HG03103 (cell line): ENCODE measurements around the gene GFRA1.
"Not testable (repeated sequence)": the region's sequence is repeated elsewhere in the genome, so short reads cannot be mapped to it uniquely, and the experiment has no call there.

Source experiments
- ATAC-seq: cut with Tn5 transposase; IDR thresholded peaks from one replicate; pipeline ENCODE4 v1.9.1; 2021; ENCODE audit warnings: low read depth; ENCODE audit not compliant: unreplicated experiment

Gene GFRA1

DNA sequence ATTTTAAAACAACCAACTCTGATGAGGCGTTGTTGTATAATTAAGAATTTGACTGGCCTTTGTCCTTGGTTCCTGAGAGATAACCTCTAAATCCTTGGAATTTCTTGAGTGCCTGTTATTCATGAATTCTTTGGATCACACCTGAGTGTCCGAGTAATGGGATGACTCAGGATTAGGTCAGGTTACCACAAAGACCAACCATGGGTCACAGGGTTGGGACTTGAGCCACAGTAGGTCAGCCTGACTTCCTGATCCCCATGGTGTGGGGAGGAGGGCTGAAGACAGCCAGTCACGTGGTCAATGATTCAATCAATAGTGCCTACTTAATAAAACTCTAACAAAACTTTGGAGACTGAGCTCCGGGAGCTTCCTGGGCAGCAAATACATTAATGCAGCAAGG lies 192.5 kb downstream of the GFRA1 start:
- ATAC-seq, result no peak

DNA sequence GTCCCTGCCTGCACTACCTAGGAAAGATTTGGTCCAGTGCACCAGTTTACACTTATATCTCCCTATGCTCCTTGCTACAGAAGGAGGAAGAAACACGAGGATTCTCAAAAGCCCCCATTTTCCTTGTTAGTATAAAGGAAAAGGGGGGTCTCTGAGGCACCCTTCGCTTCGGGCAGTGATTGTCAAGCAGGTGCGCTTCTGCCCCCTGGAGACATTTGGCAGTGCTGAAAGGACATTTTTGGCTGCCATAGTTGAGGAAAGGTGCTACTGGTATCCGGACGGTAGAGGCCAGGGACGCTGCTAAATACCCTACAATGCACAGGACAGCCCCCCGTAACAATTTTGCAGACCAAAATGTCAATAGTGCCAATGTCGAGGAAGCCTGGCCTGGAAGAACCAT lies 193.7 kb downstream of the GFRA1 start:
- no peak for ATAC-seq

GRCh38 chr10:116076621-116077020 lies 196.4 kb downstream of the GFRA1 start:
- no peak for ATAC-seq

DNA sequence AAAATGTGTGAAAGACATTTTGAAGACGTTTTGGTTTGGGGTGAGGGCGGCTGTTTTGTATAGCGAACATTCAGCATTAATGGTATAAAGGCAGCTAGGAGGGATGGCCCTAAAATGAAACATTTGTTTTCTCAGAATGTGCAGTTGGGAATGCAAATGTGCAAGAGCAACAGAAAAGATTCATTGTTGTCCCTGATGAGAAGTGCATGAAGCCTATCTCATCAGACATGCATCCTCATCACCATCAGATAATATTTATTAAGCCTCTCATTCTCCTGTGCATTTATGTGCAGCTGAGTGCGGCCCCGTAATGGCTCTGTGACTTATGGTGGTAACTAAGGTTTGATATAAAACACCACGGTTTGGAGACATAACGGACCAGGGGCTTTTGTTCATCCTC lies 199.5 kb downstream of the GFRA1 start:
- ATAC-seq, result no peak

DNA sequence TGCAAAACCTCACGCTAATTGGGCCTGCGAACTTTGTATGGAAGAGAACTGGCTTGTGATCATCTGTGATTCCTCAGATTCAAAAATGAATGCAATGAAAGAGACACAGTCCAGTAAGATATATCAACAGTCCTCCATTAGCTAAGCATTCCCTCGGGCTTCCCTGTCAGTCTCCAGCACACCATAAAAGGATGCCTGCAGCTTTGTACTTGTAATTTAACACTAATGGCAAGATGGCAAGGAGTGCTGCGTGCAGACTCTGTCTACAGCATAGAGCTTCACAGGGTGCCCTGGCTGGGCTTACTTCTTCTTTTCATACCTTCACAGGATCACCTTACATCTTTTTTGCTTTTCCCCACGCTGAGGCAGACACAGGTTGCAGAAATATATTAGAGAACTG lies 200.0 kb downstream of the GFRA1 start:
- ATAC-seq, result no peak

- no peak for ATAC-seq
Observed at GRCh38 chr10:116071453-116072148, 201.4 kb downstream of the GFRA1 start.

DNA sequence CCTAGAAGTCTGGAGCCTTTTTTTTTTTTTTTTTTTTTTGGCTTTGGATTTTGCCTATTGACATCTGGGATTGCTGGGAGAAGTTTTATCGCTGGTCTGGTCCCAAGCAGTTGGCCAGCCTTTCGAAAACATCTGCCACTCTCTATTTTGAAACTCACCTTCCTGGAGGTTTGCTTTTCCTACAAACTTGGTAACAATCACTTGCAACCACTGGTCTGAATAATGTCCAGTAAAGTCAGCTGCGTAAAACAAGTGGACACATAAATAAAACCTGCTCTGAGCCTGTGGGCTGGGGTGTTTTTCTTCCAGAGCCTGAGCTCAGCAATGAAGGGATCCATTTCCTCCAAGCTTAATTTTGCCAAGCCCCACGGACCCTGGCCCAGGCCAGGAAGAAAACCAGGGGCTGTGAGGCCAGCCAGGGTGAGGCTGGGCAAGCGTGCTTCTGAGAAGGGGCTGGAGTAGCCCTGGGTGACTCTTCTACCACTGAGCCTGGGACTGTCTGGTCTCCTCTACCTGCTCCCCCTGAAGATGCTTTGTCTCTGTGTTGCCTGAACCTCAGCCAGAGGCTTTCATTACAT lies 202.2 kb downstream of the GFRA1 start:
- no peak for ATAC-seq

GRCh38 chr10:116069856-116070255 lies 203.2 kb downstream of the GFRA1 start:
- ATAC-seq, result no peak

GRCh38 chr10:116067825-116068224 lies 205.2 kb downstream of the GFRA1 start:
- ATAC-seq, result no peak

DNA sequence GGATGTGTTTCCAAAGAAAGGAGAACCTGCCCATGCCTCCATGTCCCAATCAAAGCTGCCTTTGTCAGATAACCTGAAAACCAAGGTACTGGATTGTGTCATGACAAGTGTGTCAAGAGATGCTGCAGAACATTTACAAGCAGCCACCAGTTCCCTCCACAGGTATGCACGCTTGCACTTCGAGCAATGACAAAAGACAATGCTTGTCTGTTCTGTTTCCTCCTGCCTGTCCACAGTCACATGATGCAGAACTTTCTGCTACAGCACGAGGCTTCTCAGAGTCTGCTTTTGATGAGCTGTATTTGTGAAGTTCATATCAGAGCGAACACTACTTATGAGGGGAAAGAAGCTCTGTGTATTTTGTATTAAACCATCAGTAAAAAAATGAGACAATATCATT lies 209.9 kb downstream of the GFRA1 start:
- no peak for ATAC-seq

GRCh38 chr10:116060864-116061263 lies 212.1 kb downstream of the GFRA1 start:
- no peak for ATAC-seq

DNA sequence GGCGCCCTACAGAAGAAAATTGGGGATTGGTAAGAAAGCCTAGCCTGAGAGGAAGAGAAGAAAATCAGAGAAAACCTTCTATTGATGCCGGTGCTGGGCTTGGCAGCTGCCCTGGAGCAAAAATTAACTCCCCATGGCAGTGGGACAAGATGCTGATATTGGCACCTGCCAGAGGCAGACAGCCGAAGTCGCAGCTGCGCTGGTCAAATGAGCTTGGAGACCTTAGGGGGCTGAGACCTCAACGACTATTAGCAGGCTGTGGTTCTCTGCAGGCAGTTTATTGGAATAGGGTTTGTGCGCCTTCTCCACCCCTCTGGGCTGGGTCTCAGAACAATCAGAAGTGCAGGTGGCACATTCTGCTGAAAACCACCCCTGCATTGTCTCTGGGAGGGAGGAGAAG lies 213.7 kb downstream of the GFRA1 start:
- ATAC-seq, result no peak

DNA sequence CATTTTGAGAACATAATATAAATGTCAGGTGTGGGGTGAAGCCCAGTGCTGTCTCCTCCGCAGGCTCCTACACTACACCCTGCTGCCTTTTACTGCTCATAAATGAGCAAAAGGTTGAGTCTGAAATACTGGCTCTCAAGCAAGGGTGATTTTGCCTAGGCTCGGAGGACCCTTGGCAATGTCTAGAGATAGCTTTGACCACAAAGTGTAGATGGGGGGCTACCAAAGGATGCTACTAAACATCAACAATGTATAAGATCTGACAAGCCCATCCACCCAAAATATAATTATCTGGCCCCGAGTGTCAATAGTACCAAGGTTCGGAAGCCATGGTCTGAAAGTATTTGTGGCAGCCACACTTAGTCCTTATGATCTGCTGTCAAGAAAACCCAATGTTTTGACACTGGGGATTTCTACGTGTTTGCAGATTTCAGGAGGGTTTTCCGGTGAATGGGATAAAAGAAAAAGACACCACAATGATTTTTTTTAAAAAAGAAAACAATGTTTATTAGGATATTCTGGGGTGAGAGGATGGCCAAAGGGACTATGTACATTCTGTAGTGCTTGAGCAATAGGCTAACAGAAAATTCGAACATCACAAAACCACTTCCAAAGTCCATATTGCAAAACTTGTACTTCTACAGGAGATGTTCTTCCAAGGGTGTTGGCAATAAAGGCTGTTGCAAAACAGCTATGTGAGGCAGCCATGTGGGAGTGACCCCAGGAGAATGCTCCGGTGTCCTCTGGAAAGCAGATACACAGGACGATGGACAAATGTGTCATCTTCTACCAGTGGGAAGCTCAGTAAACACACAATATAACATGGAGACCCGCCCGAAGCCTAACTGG lies 216.3 kb downstream of the GFRA1 start:
- no peak for ATAC-seq

GRCh38 chr10:116055917-116056252 lies 217.1 kb downstream of the GFRA1 start:
- ATAC-seq, result no peak

- ATAC-seq, result no peak
Observed at GRCh38 chr10:116055252-116055916, 217.6 kb downstream of the GFRA1 start.

DNA sequence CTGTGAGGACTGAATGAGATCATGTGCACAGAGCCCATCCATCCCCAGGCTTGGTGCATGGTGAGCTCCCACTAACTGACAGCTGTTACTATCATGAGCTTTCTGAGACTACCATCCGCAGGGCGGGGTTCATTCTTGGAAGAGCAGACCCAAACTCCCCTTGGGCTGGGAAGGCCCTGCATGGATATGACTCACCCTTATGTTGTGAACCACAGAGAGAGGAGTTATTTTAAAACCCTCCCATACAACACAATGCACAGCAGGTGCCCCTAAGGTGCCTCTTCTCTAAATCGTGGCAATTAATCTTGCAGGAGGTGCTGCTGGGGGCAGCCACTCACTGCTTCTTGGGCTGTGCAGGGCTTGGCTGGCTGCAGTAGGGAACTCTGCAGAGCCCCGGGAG lies 219.1 kb downstream of the GFRA1 start:
- ATAC-seq, result no peak

DNA sequence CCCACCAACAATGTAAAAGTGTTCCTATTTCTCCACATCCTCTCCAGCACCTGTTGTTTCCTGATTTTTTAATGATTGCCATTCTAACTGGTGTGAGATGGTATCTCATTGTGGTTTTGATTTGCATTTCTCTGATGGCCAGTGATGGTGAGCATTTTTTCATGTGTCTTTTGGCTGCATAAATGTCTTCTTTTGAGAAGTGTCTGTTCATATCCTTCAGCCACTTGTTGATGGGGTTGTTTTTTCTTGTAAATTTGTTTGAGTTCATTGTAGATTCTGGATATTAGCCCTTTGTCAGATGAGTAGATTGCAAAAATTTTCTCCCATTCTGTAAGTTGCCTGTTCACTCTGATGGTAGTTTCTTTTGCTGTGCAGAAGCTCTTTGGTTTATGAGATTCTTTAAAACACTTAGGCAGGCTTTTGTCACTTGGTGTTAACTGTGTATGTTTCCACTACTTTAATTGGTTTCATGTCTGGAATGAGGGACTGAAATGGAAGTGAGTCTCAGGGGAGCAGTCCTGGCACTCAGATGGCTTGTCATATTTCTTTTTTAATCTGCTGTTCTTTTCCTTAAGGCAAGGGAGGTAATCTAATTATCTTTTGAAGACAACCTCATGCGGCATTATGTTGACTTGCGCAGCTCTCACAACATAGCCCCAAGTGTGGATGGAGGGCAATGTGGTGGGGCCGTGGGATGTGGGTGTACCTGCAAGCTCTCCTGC lies 219.8 kb downstream of the GFRA1 start:
- ATAC-seq, result not testable (repeated sequence)

DNA sequence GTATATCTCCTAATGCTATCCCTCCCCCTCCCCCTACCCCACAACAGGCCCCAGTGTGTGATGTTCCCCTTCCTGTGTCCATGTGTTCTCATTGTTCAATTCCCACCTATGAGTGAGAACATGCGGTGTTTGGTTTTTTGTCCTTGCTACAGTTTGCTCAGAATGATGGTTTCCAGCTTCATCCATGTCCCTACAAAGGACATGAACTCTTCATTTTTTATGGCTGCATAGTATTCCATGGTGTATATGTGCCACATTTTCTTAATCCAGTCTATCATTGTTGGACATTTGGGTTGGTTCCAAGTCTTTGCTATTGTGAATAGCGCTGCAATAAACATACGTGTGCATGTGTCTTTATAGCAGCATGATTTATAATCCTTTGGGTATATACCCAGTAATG lies 220.5 kb downstream of the GFRA1 start:
- not testable (repeated sequence) for ATAC-seq

DNA sequence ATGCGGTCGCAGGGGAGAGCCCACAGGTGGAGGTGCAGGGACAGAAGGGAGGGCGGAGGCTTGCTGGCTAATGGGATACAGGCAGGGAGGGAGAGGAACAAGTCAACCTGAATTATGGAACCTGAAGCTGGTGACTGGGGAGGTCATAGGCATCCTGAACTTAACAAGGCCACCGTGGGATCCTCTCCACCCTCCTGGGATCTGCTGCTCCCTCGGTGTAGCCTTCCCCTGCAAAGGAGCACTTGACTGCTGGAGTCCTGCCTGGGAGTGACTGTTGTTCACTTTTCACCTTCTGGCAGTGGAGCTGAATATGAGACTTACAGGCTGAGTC lies 223.1 kb downstream of the GFRA1 start:
- ATAC-seq, result no peak

GRCh38 chr10:116049158-116049973 lies 223.6 kb downstream of the GFRA1 start:
- no peak for ATAC-seq
